Uterus (tissue), 2 donors: Measurements from ENCODE around the gene TMEM242.

Experiments
- CTCF ChIP-seq, 4 experiments: fragments of 200-600 bp in 2 of 4; fragments of 450-650 bp in 2 of 4; sonication (generic) in 2 of 4; IDR thresholded peaks; one replicate each; pipeline ENCODE4 v1.5.1; 2016 to 2019; ENCODE audit warnings: antibody characterized with exemption in 4 of 4, mild to moderate bottlenecking in 2 of 4, moderate library complexity in 1 of 4
- POLR2A ChIP-seq, 2 donors: fragments of 450-650 bp; IDR thresholded peaks; one replicate each; pipeline ENCODE4 v1.6.1; 2016; ENCODE audit warnings: antibody characterized with exemption in 2 of 2, mild to moderate bottlenecking in 1 of 2, moderate library complexity in 1 of 2

GRCh38 chr6:157253699-157254098 is 69.6 kb downstream of the TMEM242 start:
- no peak for TF ChIP-seq CTCF (IDR thresholded peaks at IDR 0.05)
- no peak for TF ChIP-seq POLR2A (IDR thresholded peaks at IDR 0.05)
